K562 (cell line): ENCODE data around the gene NPC1. TPM values are rescaled to one million over a fixed set of nuclear protein-coding genes. Genes with fewer than 3 reads are reported as not detected.

Experiments
- ATAC-seq: fragments of 200-7000 bp; cut with Tn5 transposase; 3 replicates; pipeline ENCODE4 v1.9.1; 2020; ENCODE audit warnings: moderate library complexity
- BruUV-seq: library from RNA; stranded (reverse); fragments of 400-500 nt; replicated peaks from 2 replicates; lab custom pipeline; 2021; lab: Mats Ljungman, UMichigan
- CTCF ChIA-PET: fragments of 300-600 bp; formaldehyde crosslinking; extraction: SDS; loops from one replicate; lab custom pipeline; 2021; ENCODE audit warnings: low intra/inter-chr PET ratio; lab: Yijun Ruan, JAX
- POLR2A ChIA-PET: fragments of 300-600, 350-650 bp; sonication (Branson Sonifier 250); formaldehyde crosslinking; extraction: SDS; loops from one replicate; lab custom pipeline; 2021; ENCODE audit warnings: antibody characterized with exemption, inconsistent platforms; lab: Yijun Ruan, JAX
- DNase-seq, 4 experiments: peaks; one replicate each; pipeline versions ENCODE4 v3.0.0 to v3.0.0-alpha.2; 2011 to 2018; ENCODE audit warnings: low spot score in 3 of 4, mixed read lengths in 3 of 4; ENCODE audit errors: extremely low read depth in 1 of 4
- FAIRE-seq: peaks from 2 replicates; lab custom pipeline; 2011; peaks lifted over from hg19 to GRCh38; lab: Jason Lieb, UNC
- H2AFZ ChIP-seq: 2 replicates; pipeline ENCODE4 v1.6.0; 2011; ENCODE audit warnings: low read depth, low read length, control low read depth, inconsistent platforms
- H3K27ac ChIP-seq: fragments of 200-600 bp; 3 replicates; pipeline ENCODE4 v1.8.0; 2011; ENCODE audit warnings: low read depth, mild to moderate bottlenecking, control low read depth, inconsistent platforms, low read length, moderate library complexity, mixed read lengths; ENCODE audit errors: extremely low read depth
- H3K27me3 ChIP-seq, 2 experiments: fragments of 300-600 bp in 1 of 2; 2 replicates in 1 of 2; 3 replicates in 1 of 2; pipeline versions ENCODE4 v1.6.0 to v1.8.0; 2011; ENCODE audit warnings: inconsistent platforms in 2 of 2, low read length in 2 of 2, mild to moderate bottlenecking in 1 of 2, mixed read lengths in 1 of 2, moderate library complexity in 1 of 2; ENCODE audit not compliant: control insufficient read depth in 2 of 2, insufficient read depth in 2 of 2
- H3K36me3 ChIP-seq: fragments of 300-600 bp; 3 replicates; pipeline ENCODE4 v1.8.0; 2011; ENCODE audit warnings: mild to moderate bottlenecking, low read length, inconsistent platforms; ENCODE audit not compliant: control insufficient read depth, insufficient read depth
- H3K4me1 ChIP-seq, 2 experiments: fragments of 200-600 bp in 1 of 2; replicated peaks in 1 of 2; 2 replicates in 1 of 2; 3 replicates in 1 of 2; pipeline versions ENCODE4 v1.5.1 to v1.8.0; 2011; ENCODE audit warnings: inconsistent platforms in 2 of 2, low read length in 2 of 2, mild to moderate bottlenecking in 1 of 2, mixed read lengths in 1 of 2, moderate library complexity in 1 of 2; ENCODE audit not compliant: control insufficient read depth in 2 of 2, insufficient read depth in 2 of 2
- H3K4me2 ChIP-seq: 2 replicates; pipeline ENCODE4 v1.6.1; 2011; ENCODE audit warnings: low read length, control low read depth, inconsistent platforms, mixed read lengths; ENCODE audit not compliant: insufficient read depth
- H3K4me3 ChIP-seq: fragments of 200-600 bp; sonication (generic), shearing (Covaris generic); 2 replicates; pipeline ENCODE4 v1.5.1; 2016; ENCODE audit warnings: control low read depth, inconsistent platforms
- H3K79me2 ChIP-seq: fragments of 200-600 bp; 3 replicates; pipeline ENCODE4 v1.8.0; 2011; ENCODE audit warnings: low read length, inconsistent platforms; ENCODE audit not compliant: control insufficient read depth, insufficient read depth
- H3K9ac ChIP-seq, 2 experiments: 2 replicates each; pipeline versions ENCODE4 v1.6.0 to v1.6.1; 2011; ENCODE audit warnings: low read depth in 2 of 2, low read length in 2 of 2, control low read depth in 1 of 2, inconsistent platforms in 1 of 2, mild to moderate bottlenecking in 1 of 2, mixed read lengths in 1 of 2; ENCODE audit not compliant: insufficient read depth in 1 of 2
- H3K9me1 ChIP-seq: one replicate; pipeline ENCODE4 v1.6.0; 2011; ENCODE audit warnings: inconsistent platforms, mild to moderate bottlenecking, low read length, moderate library complexity; ENCODE audit not compliant: control insufficient read depth, insufficient read depth
- H3K9me3 ChIP-seq: replicated peaks from 2 replicates; pipeline ENCODE4 v1.5.1; 2011; ENCODE audit warnings: low read depth, low read length, inconsistent platforms; ENCODE audit not compliant: control insufficient read depth, insufficient read depth
- H4K20me1 ChIP-seq: replicated peaks from 2 replicates; pipeline ENCODE4 v1.6.1; 2011; ENCODE audit warnings: low read length, inconsistent platforms, mixed read lengths; ENCODE audit not compliant: control insufficient read depth, insufficient read depth
- ASH1L ChIP-seq: fragments of 450-650 bp; IDR thresholded peaks from 2 replicates; pipeline ENCODE4 v1.6.1; 2018; ENCODE audit warnings: borderline replicate concordance, mild to moderate bottlenecking, low read depth; ENCODE audit not compliant: partially characterized antibody
- CBFA2T2 ChIP-seq: fragments of 450-650 bp; conservative IDR thresholded peaks from 2 replicates; pipeline ENCODE4 v1.6.1; 2017; ENCODE audit warnings: mild to moderate bottlenecking
- HDGF ChIP-seq: fragments of 450-650 bp; IDR thresholded peaks from 2 replicates; pipeline ENCODE4 v1.6.1; 2016
- MCM5 ChIP-seq: fragments of 450-650 bp; IDR thresholded peaks from 2 replicates; pipeline ENCODE4 v1.6.1; 2016; ENCODE audit warnings: low read depth
- MEF2A ChIP-seq: IDR thresholded peaks from 2 replicates; pipeline ENCODE4 v1.6.1; 2011; ENCODE audit warnings: low read depth, mild to moderate bottlenecking, low read length, moderate library complexity; ENCODE audit not compliant: control insufficient read depth
- NFYB ChIP-seq: IDR thresholded peaks from 2 replicates; pipeline ENCODE4 v1.6.1; 2011; ENCODE audit warnings: mild to moderate bottlenecking, moderate library complexity; ENCODE audit not compliant: insufficient read length; ENCODE audit errors: extremely low read depth
- PHTF2 ChIP-seq: fragments of 250-450 bp; sonication (Bioruptor Pico); IDR thresholded peaks from 2 replicates; pipeline ENCODE4 v1.5.0; 2021; ENCODE audit warnings: mild to moderate bottlenecking
- RBM14 ChIP-seq: fragments of 200-400 bp; formaldehyde crosslinking; IDR thresholded peaks from 2 replicates; pipeline ENCODE4 v1.6.1; 2018; ENCODE audit warnings: low read depth, mild to moderate bottlenecking, low read length, moderate library complexity, borderline replicate concordance; ENCODE audit not compliant: insufficient read depth
- RBM22 ChIP-seq: fragments of 200-400 bp; formaldehyde crosslinking; IDR thresholded peaks from 2 replicates; pipeline ENCODE4 v1.6.1; 2018; ENCODE audit warnings: low read length, low read depth; ENCODE audit not compliant: poor library complexity, severe bottlenecking
- RBM39 ChIP-seq: fragments of 200-400 bp; formaldehyde crosslinking; optimal IDR thresholded peaks from 2 replicates; pipeline ENCODE3; 2018; ENCODE audit warnings: low read depth, low read length
- SMARCE1 ChIP-seq: fragments of 450-650 bp; IDR thresholded peaks from 2 replicates; pipeline ENCODE4 v1.7.1; 2016; ENCODE audit warnings: mild to moderate bottlenecking
- TAF7 ChIP-seq: fragments of 450-650 bp; IDR thresholded peaks from 2 replicates; pipeline ENCODE4 v1.6.1; 2016; ENCODE audit warnings: missing genetic modification characterization, missing compliant biosample characterization
- ZC3H8 ChIP-seq: fragments of 450-650 bp; IDR thresholded peaks from 2 replicates; pipeline ENCODE4 v1.6.1; 2017
- WGBS: fragments of 100-300 bp; shearing (Covaris generic); methylation state at CpG from one replicate; pipeline ENCODE4 v1.1.6; 2016; ENCODE audit warnings: low coverage, mixed read lengths; ENCODE audit not compliant: insufficient coverage; ENCODE audit errors: missing lambda C conversion rate; 5-methylcytosine and 5-hydroxymethylcytosine counted together
- in situ Hi-C: fragments of 300-500 bp; cut with MboI; formaldehyde crosslinking; loops from 4 replicates; pipeline ENCODE4 v1.15.0; 2018; ENCODE audit warnings: inconsistent platforms, mixed read lengths
- intact Hi-C: fragments of 100-400 bp; cut with micrococcal nuclease; formaldehyde crosslinking; loops from 2 replicates; pipeline ENCODE4 v1.14.2; 2022
- polyA plus RNA-seq, 8 experiments: library from polyadenylated mRNA; depleted of rRNA in 4 of 8; stranded (reverse) in 5 of 8; unstranded in 3 of 8; fragments of >200 nt; fragmentation: Nextera tagmentation in 2 of 8; fragmentation: Illumina TruSeq in 1 of 8; extraction: Ambion mirVana in 2 of 8; extraction: Trizol in 1 of 8; gene quantifications; 2 replicates each; pipeline versions ENCODE4 v1.2.1 to v1.2.3, GENCODE V29; 2011 to 2014; ENCODE audit warnings: inconsistent platforms in 1 of 8, missing spikeins in 1 of 8
- total RNA-seq, 7 experiments: library from RNA; depleted of rRNA in 6 of 7; stranded (reverse); fragments of >200 nt in 6 of 7; fragmentation: Illumina TruSeq in 2 of 7; extraction: Trizol in 2 of 7; gene quantifications; 2 replicates each; pipeline versions ENCODE4 v1.2.1 to v1.2.3, GENCODE V29; 2011 to 2021; ENCODE audit warnings: low replicate concordance in 1 of 7
- TF ChIP-seq, protein P1 (sequence below), 2 experiments: IDR thresholded peaks; 2 replicates each; pipeline ENCODE4 v1.6.1; 2012; ENCODE audit warnings: improper control_type of control experiment in 2 of 2, low read depth in 2 of 2, low read length in 2 of 2, borderline replicate concordance in 1 of 2
- TF ChIP-seq, protein P2 (sequence below): sonication (generic); formaldehyde crosslinking; IDR thresholded peaks from 2 replicates; pipeline ENCODE4 v1.8.0; 2023; ENCODE audit warnings: mild to moderate bottlenecking, missing genetic modification reagents
- TF ChIP-seq, protein P3 (sequence below): sonication (generic); formaldehyde crosslinking; IDR thresholded peaks from 2 replicates; pipeline ENCODE4 v1.8.1; 2022; ENCODE audit warnings: missing genetic modification reagents
- TF ChIP-seq, protein P4 (sequence below): sonication (generic); formaldehyde crosslinking; IDR thresholded peaks from 2 replicates; pipeline ENCODE4 v1.8.1; 2023; ENCODE audit warnings: mild to moderate bottlenecking, missing genetic modification reagents

The NPC1 gene
- total and polyA plus RNA-seq, 9 of the 15 experiments (the other 6 are each of a cell fraction or from before 2014, with no cell fraction given): 17.1 to 45.9 (median 27.6) TPM

DNA sequence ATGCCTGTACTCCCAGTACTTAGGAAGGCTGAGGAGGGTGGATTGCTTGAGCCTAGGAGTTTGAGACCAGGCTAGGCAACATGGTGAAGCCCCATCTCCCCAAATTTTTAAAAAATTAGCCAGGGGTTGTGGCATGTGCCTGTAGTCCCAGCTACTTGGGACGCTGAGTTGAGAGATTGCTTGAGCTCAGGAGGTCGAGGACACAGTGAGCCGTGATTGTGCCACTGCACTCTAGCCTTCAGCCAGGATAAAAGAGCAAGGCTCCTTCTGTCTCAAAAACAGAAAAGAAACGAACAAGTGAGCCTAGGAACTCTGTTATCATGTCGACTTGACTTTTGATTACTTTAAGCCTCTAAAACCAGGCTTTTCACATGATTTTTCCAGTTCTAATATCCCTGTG lies 13.7 kb downstream of the NPC1 start:
- no peak for TF ChIP-seq PHTF2 (CRISPR knock-in tag)
- TF ChIP-seq RBM22: no peak
- TF ChIP-seq NFYB: no peak
- TF ChIP-seq SMARCE1: no peak
- no peak for TF ChIP-seq RBM39
- TF ChIP-seq MEF2A: no peak
- TF ChIP-seq CBFA2T2: no peak
- no peak for TF ChIP-seq RBM14
- TF ChIP-seq, protein P1, sequence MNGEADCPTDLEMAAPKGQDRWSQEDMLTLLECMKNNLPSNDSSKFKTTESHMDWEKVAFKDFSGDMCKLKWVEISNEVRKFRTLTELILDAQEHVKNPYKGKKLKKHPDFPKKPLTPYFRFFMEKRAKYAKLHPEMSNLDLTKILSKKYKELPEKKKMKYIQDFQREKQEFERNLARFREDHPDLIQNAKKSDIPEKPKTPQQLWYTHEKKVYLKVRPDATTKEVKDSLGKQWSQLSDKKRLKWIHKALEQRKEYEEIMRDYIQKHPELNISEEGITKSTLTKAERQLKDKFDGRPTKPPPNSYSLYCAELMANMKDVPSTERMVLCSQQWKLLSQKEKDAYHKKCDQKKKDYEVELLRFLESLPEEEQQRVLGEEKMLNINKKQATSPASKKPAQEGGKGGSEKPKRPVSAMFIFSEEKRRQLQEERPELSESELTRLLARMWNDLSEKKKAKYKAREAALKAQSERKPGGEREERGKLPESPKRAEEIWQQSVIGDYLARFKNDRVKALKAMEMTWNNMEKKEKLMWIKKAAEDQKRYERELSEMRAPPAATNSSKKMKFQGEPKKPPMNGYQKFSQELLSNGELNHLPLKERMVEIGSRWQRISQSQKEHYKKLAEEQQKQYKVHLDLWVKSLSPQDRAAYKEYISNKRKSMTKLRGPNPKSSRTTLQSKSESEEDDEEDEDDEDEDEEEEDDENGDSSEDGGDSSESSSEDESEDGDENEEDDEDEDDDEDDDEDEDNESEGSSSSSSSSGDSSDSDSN (IDR thresholded peaks at IDR 0.05; ENCODE audit: borderline replicate concordance in 1 of 2, low read depth in 2 of 2, low read length in 2 of 2): no peak
- no peak for TF ChIP-seq HDGF
- TF ChIP-seq, protein P2, sequence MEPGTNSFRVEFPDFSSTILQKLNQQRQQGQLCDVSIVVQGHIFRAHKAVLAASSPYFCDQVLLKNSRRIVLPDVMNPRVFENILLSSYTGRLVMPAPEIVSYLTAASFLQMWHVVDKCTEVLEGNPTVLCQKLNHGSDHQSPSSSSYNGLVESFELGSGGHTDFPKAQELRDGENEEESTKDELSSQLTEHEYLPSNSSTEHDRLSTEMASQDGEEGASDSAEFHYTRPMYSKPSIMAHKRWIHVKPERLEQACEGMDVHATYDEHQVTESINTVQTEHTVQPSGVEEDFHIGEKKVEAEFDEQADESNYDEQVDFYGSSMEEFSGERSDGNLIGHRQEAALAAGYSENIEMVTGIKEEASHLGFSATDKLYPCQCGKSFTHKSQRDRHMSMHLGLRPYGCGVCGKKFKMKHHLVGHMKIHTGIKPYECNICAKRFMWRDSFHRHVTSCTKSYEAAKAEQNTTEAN (CRISPR knock-in tag): no peak
- TF ChIP-seq, protein P3, sequence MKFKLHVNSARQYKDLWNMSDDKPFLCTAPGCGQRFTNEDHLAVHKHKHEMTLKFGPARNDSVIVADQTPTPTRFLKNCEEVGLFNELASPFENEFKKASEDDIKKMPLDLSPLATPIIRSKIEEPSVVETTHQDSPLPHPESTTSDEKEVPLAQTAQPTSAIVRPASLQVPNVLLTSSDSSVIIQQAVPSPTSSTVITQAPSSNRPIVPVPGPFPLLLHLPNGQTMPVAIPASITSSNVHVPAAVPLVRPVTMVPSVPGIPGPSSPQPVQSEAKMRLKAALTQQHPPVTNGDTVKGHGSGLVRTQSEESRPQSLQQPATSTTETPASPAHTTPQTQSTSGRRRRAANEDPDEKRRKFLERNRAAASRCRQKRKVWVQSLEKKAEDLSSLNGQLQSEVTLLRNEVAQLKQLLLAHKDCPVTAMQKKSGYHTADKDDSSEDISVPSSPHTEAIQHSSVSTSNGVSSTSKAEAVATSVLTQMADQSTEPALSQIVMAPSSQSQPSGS (CRISPR knock-in tag): no peak
- TF ChIP-seq ASH1L: no peak
- no peak for TF ChIP-seq TAF7 (tag)
- TF ChIP-seq ZC3H8: no peak
- TF ChIP-seq MCM5: no peak
- TF ChIP-seq, protein P4, sequence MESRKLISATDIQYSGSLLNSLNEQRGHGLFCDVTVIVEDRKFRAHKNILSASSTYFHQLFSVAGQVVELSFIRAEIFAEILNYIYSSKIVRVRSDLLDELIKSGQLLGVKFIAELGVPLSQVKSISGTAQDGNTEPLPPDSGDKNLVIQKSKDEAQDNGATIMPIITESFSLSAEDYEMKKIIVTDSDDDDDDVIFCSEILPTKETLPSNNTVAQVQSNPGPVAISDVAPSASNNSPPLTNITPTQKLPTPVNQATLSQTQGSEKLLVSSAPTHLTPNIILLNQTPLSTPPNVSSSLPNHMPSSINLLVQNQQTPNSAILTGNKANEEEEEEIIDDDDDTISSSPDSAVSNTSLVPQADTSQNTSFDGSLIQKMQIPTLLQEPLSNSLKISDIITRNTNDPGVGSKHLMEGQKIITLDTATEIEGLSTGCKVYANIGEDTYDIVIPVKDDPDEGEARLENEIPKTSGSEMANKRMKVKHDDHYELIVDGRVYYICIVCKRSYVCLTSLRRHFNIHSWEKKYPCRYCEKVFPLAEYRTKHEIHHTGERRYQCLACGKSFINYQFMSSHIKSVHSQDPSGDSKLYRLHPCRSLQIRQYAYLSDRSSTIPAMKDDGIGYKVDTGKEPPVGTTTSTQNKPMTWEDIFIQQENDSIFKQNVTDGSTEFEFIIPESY: no peak
- Histone ChIP-seq H4K20me1 (no peaks in the 10 kb centered on the region; the same call in 1 of the 2 replicates), H3K4me2 (no peak overlapping the region), H3K4me1 (peaks cover 0 to 9% of the 10 kb centered on the region in 2 experiments; a peak in 3 of 5 replicates), H3K9ac (no peak overlapping the region), H3K9me1 (no peaks in the 10 kb centered on the region), H2AFZ (no peak overlapping the region), H3K79me2 (no peaks in the 10 kb centered on the region; the same call in 2 of the 3 replicates), H3K9me3 (no peaks in the 10 kb centered on the region), H3K4me3 (no peak overlapping the region), H3K27ac (no peak overlapping the region), H3K36me3 (peaks cover 74% of the 10 kb centered on the region), H3K27me3 (no peaks in the 10 kb centered on the region)
- WGBS: 54% methylated on average over 5 of the region's 5 CpGs
- in situ Hi-C loops (no loop called here), intact Hi-C loops (no loop called here)
- ATAC-seq (no peak), DNase-seq (no peak), FAIRE-seq (no peak)
- BruUV-seq: no TSS peak
- ChIA-PET POLR2A (interaction anchor here (1.2 to 2.1 kb wide), 2 partner anchors 9 kb away, joined by 3 to 8 read pairs; no protein-coding TSS in a partner anchor), CTCF (no interaction called here)
